B cell (primary cell): ENCODE results near the gene PHLPP1. TPM values are rescaled to one million over a fixed set of nuclear protein-coding genes. Genes with fewer than 3 reads are reported as not detected.

Experiments
- ATAC-seq: fragments of 200-7000 bp; cut with Tn5 transposase; one replicate; pipeline ENCODE4 v1.10.0; 2021; ENCODE audit warnings: low read depth, mild to moderate bottlenecking, moderate number of reproducible peaks, moderate library complexity
- CTCF ChIA-PET: fragments of 350-600 bp; sonication (Branson Sonifier 250); formaldehyde crosslinking; loops from one replicate; lab custom pipeline; 2021; ENCODE audit warnings: antibody characterized with exemption, inconsistent platforms; lab: Charles Lee
- POLR2A ChIA-PET: fragments of 350-600 bp; sonication (Branson Sonifier 250); formaldehyde crosslinking; loops from one replicate; lab custom pipeline; 2021; ENCODE audit warnings: antibody characterized with exemption; lab: Charles Lee
- DNase-seq: peaks from one replicate; pipeline ENCODE4 v3.0.0; 2013
- H2AFZ ChIP-seq: 2 replicates; pipeline ENCODE4 v1.6.1; 2012; ENCODE audit warnings: mild to moderate bottlenecking, low read depth, low read length; ENCODE audit not compliant: insufficient read depth, poor library complexity, severe bottlenecking
- H3K27ac ChIP-seq, 2 donors: 1 replicate in 1 of 2; 2 replicates in 1 of 2; pipeline ENCODE4 v1.5.1; 2012 to 2013; ENCODE audit warnings: low read length in 2 of 2, mild to moderate bottlenecking in 2 of 2, moderate library complexity in 1 of 2
- H3K27me3 ChIP-seq, 4 experiments: fragments of 200-600 bp in 1 of 4; sonication (generic) in 1 of 4; replicated peaks in 1 of 4; 1 replicate in 2 of 4; 2 replicates in 2 of 4; pipeline versions ENCODE4 v1.6.1 to v1.7.0; 2013 to 2016; ENCODE audit warnings: low read length in 3 of 4, mild to moderate bottlenecking in 2 of 4, mixed read lengths in 1 of 4, moderate library complexity in 1 of 4; ENCODE audit not compliant: insufficient read depth in 4 of 4, control insufficient read depth in 3 of 4; ENCODE audit errors: control extremely low read depth in 1 of 4
- H3K36me3 ChIP-seq, 2 experiments: replicated peaks in 1 of 2; 1 replicate in 1 of 2; 2 replicates in 1 of 2; pipeline versions ENCODE4 v1.6.1 to v1.7.1; 2013; ENCODE audit warnings: low read length in 1 of 2; ENCODE audit not compliant: insufficient read depth in 2 of 2, control insufficient read depth in 1 of 2; ENCODE audit errors: control extremely low read depth in 1 of 2, extremely low read depth in 1 of 2
- H3K4me1 ChIP-seq, 2 donors: fragments of 200-600 bp in 1 of 2; sonication (generic) in 1 of 2; 1 replicate in 1 of 2; 2 replicates in 1 of 2; pipeline versions ENCODE4 v1.5.1 to v1.6.1; 2013 to 2017; ENCODE audit warnings: low read length in 2 of 2; ENCODE audit not compliant: control insufficient read depth in 2 of 2, insufficient read depth in 2 of 2
- H3K4me2 ChIP-seq: replicated peaks from 2 replicates; pipeline ENCODE3; 2012; ENCODE audit warnings: mild to moderate bottlenecking, low read depth, low read length; ENCODE audit not compliant: poor library complexity, severe bottlenecking
- H3K4me3 ChIP-seq, 5 experiments: fragments of 200-600 bp in 1 of 5; sonication (generic) in 1 of 5; 1 replicate in 3 of 5; 2 replicates in 2 of 5; pipeline versions ENCODE4 v1.5.1 to v1.7.0; 2011 to 2016; ENCODE audit warnings: low read length in 4 of 5, mild to moderate bottlenecking in 4 of 5, low read depth in 2 of 5, control low read depth in 1 of 5, moderate library complexity in 1 of 5; ENCODE audit not compliant: insufficient read depth in 1 of 5; ENCODE audit errors: control extremely low read depth in 1 of 5, extremely low read depth in 1 of 5
- H3K79me2 ChIP-seq: fragments of 200-600 bp; sonication (generic); one replicate; pipeline ENCODE4 v1.6.0; 2016; ENCODE audit warnings: low read length; ENCODE audit not compliant: control insufficient read depth, insufficient read depth
- H3K9ac ChIP-seq: fragments of 200-600 bp; sonication (generic); 2 replicates; pipeline ENCODE4 v1.6.1; 2017; ENCODE audit warnings: mild to moderate bottlenecking, low read length, moderate library complexity
- H3K9me3 ChIP-seq, 3 donors: one replicate each; pipeline versions ENCODE4 v1.6.1 to v1.7.1; 2013; ENCODE audit warnings: low read length in 2 of 3; ENCODE audit not compliant: control insufficient read depth in 2 of 3, insufficient read depth in 1 of 3; ENCODE audit errors: control extremely low read depth in 1 of 3
- H4K20me1 ChIP-seq: 2 replicates; pipeline ENCODE4 v1.6.0; 2012; ENCODE audit warnings: mild to moderate bottlenecking, low read length; ENCODE audit not compliant: insufficient read depth, control insufficient read depth, poor library complexity, severe bottlenecking
- H3K27ac Mint-ChIP-seq: one replicate; pipeline ENCODE4 v1.8.0; 2021; ENCODE audit warnings: mixed read lengths
- H3K27me3 Mint-ChIP-seq: one replicate; pipeline ENCODE4 v1.8.0; 2021; ENCODE audit warnings: mixed read lengths
- H3K4me1 Mint-ChIP-seq: one replicate; pipeline ENCODE4 v1.8.0; 2021; ENCODE audit warnings: mixed read lengths
- H3K4me3 Mint-ChIP-seq: one replicate; pipeline ENCODE4 v1.8.0; 2021; ENCODE audit warnings: mixed read lengths
- H3K9me3 Mint-ChIP-seq: one replicate; pipeline ENCODE4 v1.8.0; 2022; ENCODE audit warnings: mixed read lengths; ENCODE audit not compliant: insufficient read depth
- CTCF ChIP-seq: fragments of 200-600 bp; IDR thresholded peaks from one replicate; pipeline ENCODE4 v1.8.0; 2022; ENCODE audit warnings: antibody characterized with exemption, mild to moderate bottlenecking
- EZH2 ChIP-seq: IDR thresholded peaks from 2 replicates; pipeline ENCODE4 v1.6.1; 2012; ENCODE audit warnings: borderline replicate concordance, low read depth, mild to moderate bottlenecking, moderate library complexity, low read length; ENCODE audit not compliant: insufficient read depth, poor library complexity, severe bottlenecking
- WGBS: methylation state at CpG from one replicate; pipeline ENCODE4 v1.1.5; 2013; ENCODE audit warnings: missing lambda C conversion rate; ENCODE audit not compliant: insufficient coverage; 5-methylcytosine and 5-hydroxymethylcytosine counted together
- intact Hi-C: fragments of 100-400 bp; cut with micrococcal nuclease; formaldehyde crosslinking; loops from one replicate; pipeline ENCODE4 v1.10.0; 2022
- polyA plus RNA-seq: library from polyadenylated mRNA; depleted of rRNA; stranded (reverse); fragments of >200 nt; gene quantifications from 2 replicates; pipeline ENCODE4 v1.2.3, GENCODE V29; 2012
- total RNA-seq, 2 donors: library from RNA; stranded (reverse); fragments of 120-200 nt in 1 of 2; gene quantifications; 1 replicate in 1 of 2; 2 replicates in 1 of 2; pipeline versions ENCODE4 v1.2.3 to v1.2.4, GENCODE V29; 2013 to 2022

PHLPP1 gene
- total and polyA plus RNA-seq, 2 donors (not counting 1 experiment from before 2014, with no cell fraction given): 3.0 to 20.7 TPM

GRCh38 chr18:62829936-62830335 is 114.6 kb downstream of the PHLPP1 start:
- Histone ChIP-seq H3K4me3 (no peak overlapping the region), H3K4me1 (peaks cover 5 to 12% of the 10 kb centered on the region in 2 donors), H3K79me2 (peaks cover 7% of the 10 kb centered on the region), H3K27ac (no peak overlapping the region), H3K4me2 (no peak overlapping the region), H3K9me3 (no peaks in the 10 kb centered on the region), H4K20me1 (no peaks in the 10 kb centered on the region), H3K36me3 (no peaks in the 10 kb centered on the region), H3K27me3 (no peaks in the 10 kb centered on the region), H3K9ac (no peak overlapping the region), H2AFZ (no peak overlapping the region)
- ChIA-PET CTCF (no interaction called here), POLR2A (no interaction called here)
- TF ChIP-seq CTCF (no peak), EZH2 (no peak)
- DNase-seq: no peak
- Mint-ChIP-seq H3K4me3 (no peak overlapping the region), H3K27ac (no peak overlapping the region), H3K9me3 (no peaks in the 10 kb centered on the region), H3K4me1 (peaks cover 32% of the 10 kb centered on the region), H3K27me3 (no peaks in the 10 kb centered on the region)
- ATAC-seq: no peak
- WGBS: 99% methylated on average over 7 of the region's 7 CpGs
- intact Hi-C loops: no loop called here

GRCh38 chr18:62832282-62832681 is 116.9 kb downstream of the PHLPP1 start:
- Mint-ChIP-seq H3K27ac (no peak overlapping the region), H3K27me3 (no peaks in the 10 kb centered on the region), H3K4me3 (no peak overlapping the region), H3K4me1 (peaks cover 30% of the 10 kb centered on the region), H3K9me3 (no peaks in the 10 kb centered on the region)
- CTCF ChIA-PET: no interaction called here
- 31% methylated on average over 2 of the region's 2 CpGs for WGBS
- Histone ChIP-seq H3K79me2 (peaks cover 7% of the 10 kb centered on the region), H3K27me3 (no peaks in the 10 kb centered on the region), H2AFZ (no peak overlapping the region), H3K4me3 (no peak overlapping the region), H3K4me1 (peaks cover 5 to 12% of the 10 kb centered on the region in 2 donors), H3K9me3 (no peaks in the 10 kb centered on the region), H3K9ac (no peak overlapping the region), H3K36me3 (no peaks in the 10 kb centered on the region), H3K27ac (no peak overlapping the region), H3K4me2 (peak overlapping the region; percentile 2), H4K20me1 (no peaks in the 10 kb centered on the region)
- POLR2A ChIA-PET: no interaction called here
- DNase-seq (no peak), ATAC-seq (peak; percentile 39)
- TF ChIP-seq EZH2: no peak
- TF ChIP-seq CTCF: no peak
- intact Hi-C loops: no loop called here
